Measurements from ENCODE around the gene LCP1.

Gene LCP1

DNA sequence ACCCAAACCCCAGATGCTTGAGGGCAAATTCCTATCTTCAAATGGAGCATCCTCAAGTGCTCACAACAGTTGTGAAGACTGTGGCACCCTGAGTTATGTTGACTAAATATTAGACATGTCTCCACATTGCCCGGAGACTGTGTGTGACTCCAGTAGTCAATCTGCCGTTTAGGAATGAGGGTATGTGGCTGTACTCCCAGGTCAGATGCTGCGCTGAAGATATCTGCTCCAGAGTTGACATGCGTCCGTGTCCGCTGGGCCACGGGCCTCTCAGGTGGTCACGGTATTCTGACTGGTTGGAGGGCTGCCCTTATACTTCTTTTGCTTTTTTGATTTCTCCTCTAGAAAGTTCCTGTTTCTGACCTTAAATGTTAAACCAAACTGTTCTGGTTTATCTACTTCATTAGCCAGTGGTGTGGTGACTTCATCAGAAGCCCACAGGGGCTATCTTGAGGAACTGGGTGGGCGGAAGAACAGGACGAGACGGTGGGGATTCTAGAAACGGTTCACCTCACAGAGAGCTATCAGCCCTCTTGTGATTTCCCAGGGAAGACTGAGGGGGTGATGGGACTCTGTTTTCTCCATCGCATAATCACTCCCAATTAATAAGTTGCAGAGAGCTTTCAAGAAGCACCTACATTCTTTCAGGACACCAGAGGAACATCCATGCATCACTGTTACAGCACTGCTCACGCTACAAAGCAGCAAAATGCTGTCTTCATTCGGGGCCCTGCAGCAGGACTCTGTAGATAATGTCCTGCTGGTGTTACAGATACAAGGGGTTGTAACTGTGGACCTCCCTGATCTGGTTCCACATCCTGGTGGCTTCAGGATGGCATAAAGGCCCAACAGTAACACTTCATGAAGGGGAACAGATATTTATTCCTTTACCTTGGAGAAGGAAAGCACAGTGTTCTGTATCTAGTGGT lies 1.3 kb upstream of the LCP1 start:
- in situ Hi-C loops (cut with MboI; ENCODE audit: low sequenced_read_pairs), result no loop called here

DNA sequence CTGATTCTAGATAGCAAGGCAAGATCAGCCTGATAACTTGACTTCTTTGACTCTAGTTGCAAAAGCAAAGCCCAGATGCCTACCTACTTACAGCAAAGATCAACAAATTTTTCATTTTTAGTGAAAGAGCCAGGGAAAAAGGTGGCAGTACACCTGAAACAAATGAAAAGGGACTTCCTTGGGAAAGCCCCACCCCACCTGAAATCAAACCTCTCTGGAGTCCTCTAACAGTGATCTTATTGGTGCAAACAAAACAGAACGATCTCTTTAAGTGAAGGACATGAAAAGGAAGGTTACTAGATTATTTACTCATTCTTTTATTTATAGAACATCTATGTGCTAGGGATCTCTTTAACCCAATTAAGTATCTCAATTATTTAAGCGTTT lies 507 bp upstream of the LCP1 start:
- in situ Hi-C loops (cut with MboI; ENCODE audit: low sequenced_read_pairs), result no loop called here

DNA sequence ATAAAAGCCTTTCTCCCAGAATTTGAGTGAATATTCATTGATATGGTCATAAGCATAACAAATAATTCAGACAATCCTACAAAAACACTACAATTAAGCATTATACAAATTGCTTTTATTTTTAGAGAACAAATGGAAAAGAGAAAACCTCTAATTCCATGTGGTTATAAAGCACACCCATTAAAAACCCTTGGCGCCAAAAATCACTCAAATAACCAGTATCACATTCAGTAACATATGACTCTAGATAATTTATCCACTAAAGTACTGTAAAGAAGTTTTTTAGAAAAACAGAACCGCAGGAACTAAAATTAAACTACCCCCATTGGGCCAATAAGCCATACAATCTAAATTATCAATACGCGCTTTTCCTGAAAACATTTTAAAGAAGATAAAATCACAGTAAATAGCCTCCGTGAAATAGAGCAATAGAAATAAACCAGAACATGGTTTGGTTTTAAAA lies 569 bp downstream of the LCP1 start:
- in situ Hi-C loops (cut with MboI; ENCODE audit: low sequenced_read_pairs), result no loop called here

DNA sequence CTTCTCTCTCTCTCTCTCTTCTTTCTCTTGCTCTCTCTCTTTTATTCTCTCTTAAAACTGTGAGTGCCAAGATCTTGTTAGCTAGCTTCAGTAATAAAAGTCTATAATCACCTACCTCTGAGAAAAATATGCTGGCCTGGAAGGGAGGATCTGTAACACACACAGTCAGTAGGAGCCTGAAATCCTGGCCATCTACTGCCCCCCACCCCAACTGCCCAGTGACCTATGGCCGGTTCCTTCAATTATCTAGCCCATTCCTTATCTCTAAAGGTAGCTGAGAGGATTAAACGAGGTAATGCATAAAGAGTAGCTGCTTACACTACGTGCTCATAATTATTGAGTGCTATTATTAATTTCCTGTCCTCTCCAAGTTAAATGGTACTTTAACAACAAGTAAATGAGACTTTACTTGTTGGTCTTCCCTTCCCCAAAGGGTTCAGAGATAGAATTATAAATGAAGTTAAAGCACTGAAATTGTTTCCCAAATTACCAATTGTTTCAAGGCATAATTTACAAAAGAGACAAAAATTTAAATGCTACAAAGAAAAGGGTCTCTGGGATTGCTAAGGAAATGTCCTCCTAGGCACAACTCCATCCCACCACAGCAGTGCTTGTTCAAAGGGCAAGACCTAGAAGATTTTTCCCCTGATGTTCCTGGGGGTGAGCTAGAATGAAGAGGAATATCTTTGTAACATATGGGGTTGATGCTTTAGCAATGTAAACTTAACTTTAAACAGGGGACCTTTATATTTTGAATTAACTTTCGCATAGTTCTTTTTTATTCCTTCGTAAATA lies 1.8 kb downstream of the LCP1 start:
- in situ Hi-C loops (cut with MboI; ENCODE audit: low sequenced_read_pairs), result no loop called here

DNA sequence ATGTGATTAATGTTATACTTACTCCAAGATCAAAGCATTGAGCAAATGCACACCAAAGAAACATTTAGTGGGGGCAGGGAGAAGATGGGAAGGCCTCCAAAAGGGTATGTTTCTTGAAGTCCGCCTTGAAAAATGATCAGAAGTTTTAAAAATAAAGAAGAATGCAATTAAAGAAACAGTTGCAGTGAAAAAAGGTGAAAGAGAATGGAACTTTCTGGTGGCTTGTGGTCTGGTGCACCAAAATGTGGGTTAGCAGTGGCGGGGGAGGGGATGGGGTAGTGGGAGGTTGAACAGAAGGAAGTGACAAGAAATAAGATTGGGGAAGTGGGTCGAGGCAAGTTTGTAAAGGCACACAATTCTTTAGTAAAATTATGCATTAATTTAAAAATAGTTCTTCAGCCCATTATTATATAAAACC lies 2.5 kb downstream of the LCP1 start:
- in situ Hi-C loops (cut with MboI; ENCODE audit: low sequenced_read_pairs), result no loop called here

DNA sequence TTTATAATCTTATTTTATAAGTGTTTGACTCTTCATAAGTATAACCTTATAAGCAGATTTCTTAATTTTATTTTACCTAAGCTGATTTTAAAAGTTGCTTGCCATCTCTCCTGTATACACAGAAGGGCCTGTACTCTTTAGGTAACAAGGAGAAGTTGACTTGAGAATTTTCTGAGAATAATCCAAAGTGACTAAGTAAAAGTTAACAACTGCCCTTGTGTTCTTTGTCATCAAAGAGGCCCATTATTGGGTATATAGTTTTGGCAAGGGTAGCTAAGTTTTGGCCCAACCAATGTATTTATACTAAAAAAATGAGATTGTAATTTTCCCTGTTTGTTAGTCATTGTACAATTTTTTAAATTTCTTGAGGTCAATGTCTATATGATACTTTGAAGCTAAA lies 3.2 kb downstream of the LCP1 start:
- in situ Hi-C loops (cut with MboI; ENCODE audit: low sequenced_read_pairs), result no loop called here

DNA sequence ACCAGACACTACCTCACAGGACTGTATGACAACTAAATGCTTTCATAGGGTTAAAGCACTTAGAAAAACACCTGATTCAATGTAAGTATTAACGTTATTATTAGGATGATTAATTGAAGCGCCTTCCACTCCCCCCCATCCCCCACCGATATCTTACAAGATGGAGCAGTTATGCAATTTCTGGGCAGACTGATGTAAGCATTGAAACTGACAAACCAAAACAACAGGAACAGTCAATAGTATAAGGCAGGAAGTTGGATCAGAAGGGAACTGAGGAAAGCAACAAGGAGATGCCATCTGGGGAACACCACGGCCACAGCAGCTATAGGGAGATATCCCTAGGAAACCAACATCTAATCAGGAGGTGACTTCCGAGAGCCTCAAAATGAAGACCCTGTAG lies 3.8 kb downstream of the LCP1 start:
- in situ Hi-C loops (cut with MboI; ENCODE audit: low sequenced_read_pairs), result no loop called here

DNA sequence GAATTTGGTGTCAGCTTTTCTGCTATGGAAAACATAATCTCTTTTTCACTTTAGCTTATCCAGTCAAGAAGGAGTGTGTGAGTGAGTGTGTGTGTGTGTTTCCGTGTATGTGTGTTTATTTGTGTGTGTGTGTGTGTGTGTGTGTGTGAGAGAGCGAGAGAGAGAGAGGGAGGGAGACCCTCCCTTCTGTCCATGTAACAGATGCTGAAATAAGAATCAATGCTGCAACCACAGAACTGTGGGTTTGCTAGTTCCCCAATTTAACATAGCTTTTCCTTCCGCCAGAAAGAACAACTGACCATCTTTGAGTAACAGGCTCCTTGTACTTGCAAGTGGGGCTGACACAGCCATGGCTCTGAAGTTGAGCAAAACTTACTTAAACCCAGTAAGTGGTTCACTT lies 5.2 kb downstream of the LCP1 start:
- in situ Hi-C loops (cut with MboI; ENCODE audit: low sequenced_read_pairs), result no loop called here

DNA sequence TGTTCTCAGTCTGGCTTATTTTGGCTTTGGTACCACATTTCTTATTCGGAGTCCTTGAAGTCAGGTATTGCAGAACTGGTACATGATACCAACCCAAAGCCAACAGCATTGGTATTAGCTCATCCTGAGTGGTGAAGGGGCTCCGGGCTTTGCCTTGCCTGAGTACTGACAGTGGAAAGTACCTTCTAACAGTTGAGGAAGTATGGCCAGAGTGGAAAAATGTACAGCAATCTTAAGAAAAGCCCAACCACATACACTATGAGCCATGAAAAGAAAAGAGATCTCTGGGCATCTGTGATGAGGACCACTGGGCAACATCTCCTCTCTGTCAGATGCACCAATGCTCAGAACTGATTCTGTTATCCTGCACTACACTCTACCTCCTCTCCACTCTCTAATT lies 8.3 kb downstream of the LCP1 start:
- in situ Hi-C loops (cut with MboI; ENCODE audit: low sequenced_read_pairs), result loop anchor here (25.0 kb wide), 1 partner anchor 564 kb away; no protein-coding TSS in a partner anchor

DNA sequence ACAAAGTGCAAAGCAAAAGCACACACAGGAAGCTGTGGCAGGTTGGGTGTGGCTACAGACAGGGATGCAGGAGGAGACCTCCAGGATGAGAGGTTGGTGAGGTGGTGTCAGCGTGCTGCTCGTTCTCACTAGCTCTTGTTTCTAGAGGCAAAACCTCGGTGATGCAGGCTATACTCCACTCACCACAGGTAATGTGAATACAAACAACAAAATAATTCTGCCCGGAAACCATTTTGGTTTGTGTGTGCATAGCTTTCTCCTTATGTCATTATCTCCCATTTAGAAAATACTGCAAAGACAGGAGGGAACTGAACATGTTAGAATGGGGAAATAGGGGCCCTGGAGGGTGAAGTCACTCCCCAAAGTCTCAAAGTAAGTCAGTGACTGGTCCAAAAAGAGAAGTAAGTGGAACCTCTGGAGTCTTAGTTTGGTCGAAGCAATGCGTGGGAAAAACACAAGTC lies 9.4 kb downstream of the LCP1 start:
- in situ Hi-C loops (cut with MboI; ENCODE audit: low sequenced_read_pairs), result loop anchor here (25.0 kb wide), 1 partner anchor 565 kb away; no protein-coding TSS in a partner anchor

DNA sequence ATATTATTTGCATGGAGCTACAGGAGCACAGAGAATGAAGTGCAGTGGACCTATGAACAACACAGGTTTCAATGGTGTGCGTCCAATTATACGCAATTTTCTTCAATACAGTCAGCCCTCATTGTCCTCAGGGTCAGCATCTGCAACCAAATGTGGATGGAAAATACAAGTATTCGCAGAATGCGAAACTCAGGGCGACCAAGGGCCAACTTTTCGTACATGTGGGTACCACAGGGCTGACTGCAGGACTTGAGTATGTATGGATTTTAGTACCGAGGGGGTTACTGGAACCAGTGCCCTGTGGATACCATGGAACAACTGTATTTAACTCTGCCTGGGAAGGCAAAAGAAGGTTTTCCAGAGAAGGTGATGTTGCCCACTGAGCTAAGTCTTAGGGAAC lies 10.2 kb downstream of the LCP1 start:
- in situ Hi-C loops (cut with MboI; ENCODE audit: low sequenced_read_pairs), result loop anchor here (25.0 kb wide), 1 partner anchor 566 kb away; no protein-coding TSS in a partner anchor

DNA sequence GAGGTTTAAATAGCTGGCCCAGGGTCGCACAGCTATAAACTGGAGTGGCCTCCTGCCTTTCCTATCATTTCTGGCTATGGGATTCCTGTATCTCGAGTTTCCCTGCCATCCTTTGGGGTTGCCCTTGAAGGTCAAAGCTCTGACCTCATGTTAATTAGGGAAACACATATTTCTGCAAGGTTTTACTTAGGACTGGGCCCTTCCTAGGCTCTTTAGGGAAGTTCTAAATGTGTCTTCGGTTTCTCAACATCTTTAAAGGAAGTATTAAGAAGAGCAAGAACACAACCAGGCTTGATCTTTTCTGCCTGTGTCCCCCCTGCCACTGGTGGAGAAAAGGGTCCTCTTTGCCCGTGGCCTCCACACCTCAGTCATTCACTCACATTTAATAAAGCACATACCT lies 10.8 kb downstream of the LCP1 start:
- in situ Hi-C loops (cut with MboI; ENCODE audit: low sequenced_read_pairs), result loop anchor here (25.0 kb wide), 1 partner anchor 566 kb away; no protein-coding TSS in a partner anchor

DNA sequence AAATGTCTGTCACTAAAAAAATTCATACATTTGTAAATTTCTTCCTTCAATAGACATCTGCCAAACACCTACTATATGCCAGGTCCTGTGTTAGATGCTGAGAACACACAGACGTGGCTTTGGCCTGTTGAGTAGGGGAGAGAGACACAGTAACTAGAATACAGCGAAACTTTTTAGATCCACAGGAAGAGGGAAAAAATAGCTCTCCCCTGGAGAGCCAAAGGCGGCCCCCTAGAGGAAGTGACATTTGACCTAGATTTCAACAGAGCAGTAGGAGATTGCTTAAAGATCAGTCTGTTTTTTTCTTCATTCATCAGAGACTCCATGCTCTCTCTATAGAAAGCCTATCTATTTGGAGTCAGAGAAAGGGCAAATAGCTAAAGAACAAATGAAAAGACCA lies 11.3 kb downstream of the LCP1 start:
- in situ Hi-C loops (cut with MboI; ENCODE audit: low sequenced_read_pairs), result loop anchor here (25.0 kb wide), 1 partner anchor 567 kb away; no protein-coding TSS in a partner anchor

DNA sequence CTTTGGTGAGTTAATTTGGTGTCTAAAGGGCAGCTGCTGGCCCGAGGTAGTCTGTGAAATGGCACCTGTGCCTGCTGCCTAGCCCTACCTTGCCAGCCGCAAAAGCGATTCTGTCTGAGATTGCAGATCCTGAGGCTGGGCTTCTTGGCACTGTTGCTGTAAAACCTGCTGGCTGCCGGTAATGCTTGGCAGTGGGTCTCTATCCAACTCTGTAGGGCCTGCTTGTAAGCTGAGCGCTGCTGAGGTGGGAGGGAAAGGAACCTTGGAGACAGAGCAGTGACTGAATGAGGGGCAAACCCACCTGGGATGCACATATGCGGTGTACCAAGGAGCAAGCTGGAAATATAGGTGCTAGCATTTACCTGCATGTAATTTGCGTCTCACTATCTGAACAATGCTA lies 11.7 kb downstream of the LCP1 start:
- in situ Hi-C loops (cut with MboI; ENCODE audit: low sequenced_read_pairs), result loop anchor here (25.0 kb wide), 1 partner anchor 567 kb away; no protein-coding TSS in a partner anchor

DNA sequence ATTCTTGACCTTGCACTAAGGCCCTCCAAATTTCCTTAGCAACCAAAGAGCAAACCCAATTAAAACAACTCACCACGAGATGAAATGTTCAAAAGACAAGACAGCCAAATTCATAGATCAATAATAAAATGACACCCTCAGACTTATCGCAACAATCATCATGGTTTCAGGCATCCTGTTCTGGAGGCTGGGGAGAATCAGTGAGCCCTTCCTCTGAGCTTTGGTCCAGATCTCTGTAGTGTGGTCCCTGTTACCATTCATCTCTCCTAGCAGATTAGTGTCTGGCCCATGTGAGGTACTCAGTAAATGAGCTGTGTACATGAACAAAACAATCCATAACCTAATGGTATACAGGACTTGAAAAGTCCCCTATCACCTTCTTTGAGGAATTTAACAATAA lies 12.2 kb downstream of the LCP1 start:
- in situ Hi-C loops (cut with MboI; ENCODE audit: low sequenced_read_pairs), result loop anchor here (10.0 to 25.0 kb wide), 2 partner anchors 115 to 568 kb away; no protein-coding TSS in a partner anchor

DNA sequence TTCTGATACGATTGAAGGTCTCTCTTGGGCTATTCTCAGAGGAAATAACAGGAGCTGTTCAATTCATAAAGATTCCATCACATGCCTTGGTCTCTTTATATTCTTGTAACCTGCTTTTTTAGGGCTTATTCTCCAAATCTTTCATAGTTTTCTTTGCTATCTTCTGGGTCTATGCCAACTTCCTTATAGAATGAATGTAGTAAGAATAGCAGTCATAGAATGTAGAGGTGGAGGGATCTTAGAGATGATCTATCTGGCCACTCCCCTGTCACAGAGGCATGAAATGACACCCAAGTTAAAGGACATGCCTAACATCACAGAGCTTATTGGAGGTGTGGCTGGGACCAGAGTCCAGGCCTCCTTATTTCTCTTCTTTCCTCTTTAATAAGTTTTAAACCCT lies 13.2 kb downstream of the LCP1 start:
- in situ Hi-C loops (cut with MboI; ENCODE audit: low sequenced_read_pairs), result loop anchor here (10.0 to 25.0 kb wide), 2 partner anchors 116 to 569 kb away; no protein-coding TSS in a partner anchor

DNA sequence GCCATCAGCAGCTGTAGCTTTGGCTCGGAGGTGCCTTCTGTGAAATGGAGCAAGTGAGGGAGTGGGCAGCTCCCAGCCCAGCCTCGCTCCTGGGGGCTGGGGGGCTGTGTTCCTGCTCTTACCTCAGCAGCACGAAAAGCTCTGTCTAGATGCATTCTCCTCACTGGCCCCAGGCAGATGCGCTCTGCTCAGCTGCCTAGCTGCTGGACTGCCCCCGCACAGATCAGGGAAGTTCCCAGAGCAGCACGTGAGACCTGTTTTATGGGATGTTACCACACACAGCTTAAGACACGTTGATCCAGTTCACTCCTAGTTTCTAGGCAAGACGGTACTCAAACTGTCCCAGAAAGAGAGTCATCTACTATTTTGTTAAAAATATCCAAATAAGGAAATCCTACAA lies 13.6 kb downstream of the LCP1 start:
- in situ Hi-C loops (cut with MboI; ENCODE audit: low sequenced_read_pairs), result loop anchor here (10.0 to 25.0 kb wide), 2 partner anchors 116 to 569 kb away; no protein-coding TSS in a partner anchor

DNA sequence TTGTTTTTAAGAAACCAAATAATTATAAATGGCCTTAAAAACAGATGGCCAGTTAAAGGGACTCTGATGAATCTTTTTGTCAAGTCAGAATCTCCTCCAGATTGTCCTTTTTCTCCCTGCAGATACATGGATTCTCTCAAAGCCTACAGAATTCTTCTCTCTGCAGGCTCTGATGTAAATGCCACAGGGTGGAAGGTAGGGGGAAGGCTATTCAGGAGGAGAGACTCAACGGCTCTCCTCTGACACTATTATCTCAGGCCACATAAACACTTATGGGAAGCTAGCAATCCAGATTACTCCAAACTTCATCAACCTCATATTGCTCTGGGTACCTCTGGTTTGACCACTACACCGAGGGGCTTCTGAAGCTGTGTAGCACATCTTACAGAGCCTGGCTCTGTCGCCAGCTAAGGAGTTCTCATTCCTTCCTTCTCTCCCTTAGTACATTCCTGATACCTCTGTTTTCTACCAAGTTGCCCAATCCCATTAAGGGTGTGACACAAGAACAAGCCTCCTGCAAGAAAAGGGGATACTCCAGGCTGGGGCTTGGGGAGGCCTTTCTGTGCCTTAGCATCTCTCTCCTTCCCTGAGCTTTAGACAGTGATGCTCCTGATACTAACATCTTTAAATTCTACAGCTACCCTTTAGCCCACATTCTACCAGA lies 14.9 kb downstream of the LCP1 start:
- in situ Hi-C loops (cut with MboI; ENCODE audit: low sequenced_read_pairs), result loop anchor here (10.0 to 25.0 kb wide), 2 partner anchors 118 to 570 kb away; no protein-coding TSS in a partner anchor

DNA sequence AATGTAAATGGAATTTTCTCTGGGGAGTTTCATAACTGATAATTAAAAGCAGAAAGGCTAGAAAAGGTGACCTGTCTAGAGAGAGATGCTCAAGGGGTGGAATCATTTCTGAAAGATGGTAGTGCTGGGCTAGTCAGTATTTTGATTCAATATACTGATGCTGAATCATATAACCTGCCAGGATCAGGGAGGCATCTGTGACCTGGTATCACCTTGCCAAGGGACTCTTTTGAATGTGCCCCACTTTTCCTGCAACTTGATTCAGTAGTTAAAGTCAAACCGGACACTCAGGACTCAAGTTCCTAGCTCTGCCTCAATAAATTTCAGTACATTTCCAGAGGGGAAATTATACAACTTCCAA lies 15.8 kb downstream of the LCP1 start:
- in situ Hi-C loops (cut with MboI; ENCODE audit: low sequenced_read_pairs), result loop anchor here (10.0 to 25.0 kb wide), 2 partner anchors 119 to 571 kb away; no protein-coding TSS in a partner anchor

DNA sequence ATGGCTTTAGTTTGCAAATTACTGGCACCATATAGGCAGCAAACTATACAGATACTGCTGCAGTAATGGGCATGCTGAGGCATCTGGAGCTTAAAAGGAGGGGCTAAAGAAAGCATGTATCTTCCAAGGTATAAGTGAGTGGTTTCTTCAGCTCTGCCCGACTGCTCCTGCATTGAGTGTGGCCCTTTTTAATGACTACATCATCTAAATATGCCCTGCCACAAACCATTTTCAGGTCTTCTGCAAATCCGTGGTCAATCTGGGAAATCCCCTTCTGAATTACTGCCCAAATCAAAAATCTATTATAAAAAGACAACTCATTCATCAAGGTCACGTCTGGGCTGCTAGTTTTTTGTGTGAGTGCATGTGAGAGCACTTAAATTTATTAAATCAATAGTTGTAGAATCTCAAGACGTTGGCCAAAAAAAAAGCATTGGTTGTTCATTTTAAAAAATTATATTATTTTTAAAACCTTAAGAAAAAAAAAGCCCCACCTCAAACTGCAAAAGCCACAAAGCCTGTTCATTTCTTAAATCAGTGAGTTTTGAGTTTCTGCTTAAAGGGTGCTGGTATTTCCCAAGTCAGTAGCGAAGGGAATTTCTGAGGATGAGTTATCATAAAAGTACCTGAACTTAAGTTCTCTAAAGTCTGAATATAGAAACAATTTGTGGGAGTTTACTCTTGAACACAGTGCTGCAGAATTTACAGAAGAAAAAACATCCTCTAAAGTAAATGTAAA lies 16.3 kb downstream of the LCP1 start:
- in situ Hi-C loops (cut with MboI; ENCODE audit: low sequenced_read_pairs), result loop anchor here (10.0 to 25.0 kb wide), 2 partner anchors 119 to 572 kb away; no protein-coding TSS in a partner anchor

Data from HL-60/S4 treated with retinoic acid at 250 ng/mL for 4 days and 3 days (cell line).